ENCODE measurements around the gene RTKN2. TPM values are rescaled to one million over a fixed set of nuclear protein-coding genes. Genes with fewer than 3 reads are reported as not detected.

RTKN2 gene
- total and polyA plus RNA-seq, 2 of the 4 experiments (the other 2 are of a cell fraction): 0.75 to 0.90 TPM

DNA sequence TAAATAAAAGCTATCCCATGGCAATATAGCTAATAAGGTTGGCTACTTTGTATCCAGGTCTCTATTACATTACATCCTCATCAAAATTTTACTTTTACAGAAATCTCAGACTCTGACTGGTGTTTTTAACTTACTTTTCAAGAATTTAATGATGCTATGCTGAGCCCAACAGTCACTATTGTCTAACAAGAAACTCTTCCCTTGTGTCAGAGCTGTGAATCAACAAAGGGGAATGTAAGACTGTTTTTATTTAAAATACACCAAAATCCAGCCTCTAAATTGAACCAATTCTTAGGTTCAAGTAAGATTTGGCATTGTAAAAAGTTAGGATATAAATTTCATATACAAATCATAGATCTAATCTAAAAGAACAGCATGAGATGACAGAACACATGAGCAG lies 7.0 kb downstream of the RTKN2 start:
- ATAC-seq (ENCODE audit: low read depth) (peak; percentile 38), DNase-seq (peak; percentile 63)
- no peak overlapping the region for H3K27ac ChIP-seq (ENCODE audit: insufficient read depth, low read length)
- H2BK120ac ChIP-seq (ENCODE audit: low read depth, low read length): no peak overlapping the region
- no peak overlapping the region for H2BK15ac ChIP-seq (ENCODE audit: low read depth, low read length)
- no peak overlapping the region for H2BK5ac ChIP-seq (ENCODE audit: low read depth, low read length, poor library complexity, severe bottlenecking)
- no peak overlapping the region for H3K4me3 ChIP-seq (ENCODE audit: insufficient read depth, low read depth, low read length)
- no peak overlapping the region for H3K14ac ChIP-seq (replicated peaks; ENCODE audit: low read depth, low read length)
- H4K8ac ChIP-seq (ENCODE audit: low read depth in 2 of 2, low read length in 2 of 2): no peak overlapping the region
- dilution Hi-C loops (cut with HindIII; ENCODE audit: low sequenced_read_pairs, unreplicated experiment) (no loop called here), in situ Hi-C loops (cut with MboI; ENCODE audit: low sequenced_read_pairs) (loop anchor here (25.0 kb wide), 1 partner anchor 551 kb away; the partner anchor contains the start of genes ADO and EGR2), intact Hi-C loops (cut with micrococcal nuclease) (loop anchor here (10.0 kb wide), 1 partner anchor 1457 kb away; no protein-coding TSS in a partner anchor)
- POLR2A ChIA-PET (ENCODE audit: unreplicated experiment): no interaction called here
- H2AK5ac ChIP-seq (ENCODE audit: low read depth, low read length): no peak overlapping the region
- no peak overlapping the region for H3K4me2 ChIP-seq (ENCODE audit: low read depth, low read length)
- no peaks in the 10 kb centered on the region for H3K9me1 ChIP-seq (ENCODE audit: insufficient read depth, low read length)
- peaks cover 3% of the 10 kb centered on the region; the same call in 1 of the 2 replicates for H3K4me1 ChIP-seq (ENCODE audit: control insufficient read depth, insufficient read depth, low read length)
- H3K4ac ChIP-seq (ENCODE audit: low read depth, low read length): no peak overlapping the region
- BruUV-seq (replicated peaks): no TSS peak
- H3K18ac ChIP-seq (ENCODE audit: low read depth, low read length): no peak overlapping the region
- TF ChIP-seq MAZ (IDR thresholded peaks at IDR 0.05; ENCODE audit: borderline replicate concordance, low read depth, low read length) (no peak), MXI1 (IDR thresholded peaks at IDR 0.05; ENCODE audit: borderline replicate concordance, low read depth, low read length) (no peak), FOS (IDR thresholded peaks at IDR 0.05; ENCODE audit: low read depth, low read length) (no peak), CHD1 (IDR thresholded peaks at IDR 0.05; ENCODE audit: low read depth, low read length) (no peak), MAFK (IDR thresholded peaks at IDR 0.05; ENCODE audit: low read depth, low read length) (no peak), NFE2L2 (IDR thresholded peaks at IDR 0.05; ENCODE audit: low read depth, low read length) (no peak), BHLHE40 (IDR thresholded peaks at IDR 0.05; ENCODE audit: low read depth, low read length) (no peak), RFX5 (IDR thresholded peaks at IDR 0.05; ENCODE audit: low read depth, low read length) (no peak), RCOR1 (IDR thresholded peaks at IDR 0.05; ENCODE audit: insufficient replicate concordance, low read length) (no peak), POLR2A (IDR thresholded peaks at IDR 0.05; ENCODE audit: low read depth, low read length) (no peak), CEBPB (IDR thresholded peaks at IDR 0.05; ENCODE audit: low read depth, low read length) (no peak), SMC3 (IDR thresholded peaks at IDR 0.05; ENCODE audit: low read depth, low read length) (no peak), RAD21 (IDR thresholded peaks at IDR 0.05; ENCODE audit: low read length) (no peak)
- TF ChIP-seq, protein P1, sequence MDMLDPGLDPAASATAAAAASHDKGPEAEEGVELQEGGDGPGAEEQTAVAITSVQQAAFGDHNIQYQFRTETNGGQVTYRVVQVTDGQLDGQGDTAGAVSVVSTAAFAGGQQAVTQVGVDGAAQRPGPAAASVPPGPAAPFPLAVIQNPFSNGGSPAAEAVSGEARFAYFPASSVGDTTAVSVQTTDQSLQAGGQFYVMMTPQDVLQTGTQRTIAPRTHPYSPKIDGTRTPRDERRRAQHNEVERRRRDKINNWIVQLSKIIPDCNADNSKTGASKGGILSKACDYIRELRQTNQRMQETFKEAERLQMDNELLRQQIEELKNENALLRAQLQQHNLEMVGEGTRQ (IDR thresholded peaks at IDR 0.05; ENCODE audit: low read depth, low read length): no peak
- TF ChIP-seq, protein P2, sequence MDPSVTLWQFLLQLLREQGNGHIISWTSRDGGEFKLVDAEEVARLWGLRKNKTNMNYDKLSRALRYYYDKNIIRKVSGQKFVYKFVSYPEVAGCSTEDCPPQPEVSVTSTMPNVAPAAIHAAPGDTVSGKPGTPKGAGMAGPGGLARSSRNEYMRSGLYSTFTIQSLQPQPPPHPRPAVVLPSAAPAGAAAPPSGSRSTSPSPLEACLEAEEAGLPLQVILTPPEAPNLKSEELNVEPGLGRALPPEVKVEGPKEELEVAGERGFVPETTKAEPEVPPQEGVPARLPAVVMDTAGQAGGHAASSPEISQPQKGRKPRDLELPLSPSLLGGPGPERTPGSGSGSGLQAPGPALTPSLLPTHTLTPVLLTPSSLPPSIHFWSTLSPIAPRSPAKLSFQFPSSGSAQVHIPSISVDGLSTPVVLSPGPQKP (IDR thresholded peaks at IDR 0.05; ENCODE audit: borderline replicate concordance, low read depth, low read length): no peak
- TF ChIP-seq, protein P3, sequence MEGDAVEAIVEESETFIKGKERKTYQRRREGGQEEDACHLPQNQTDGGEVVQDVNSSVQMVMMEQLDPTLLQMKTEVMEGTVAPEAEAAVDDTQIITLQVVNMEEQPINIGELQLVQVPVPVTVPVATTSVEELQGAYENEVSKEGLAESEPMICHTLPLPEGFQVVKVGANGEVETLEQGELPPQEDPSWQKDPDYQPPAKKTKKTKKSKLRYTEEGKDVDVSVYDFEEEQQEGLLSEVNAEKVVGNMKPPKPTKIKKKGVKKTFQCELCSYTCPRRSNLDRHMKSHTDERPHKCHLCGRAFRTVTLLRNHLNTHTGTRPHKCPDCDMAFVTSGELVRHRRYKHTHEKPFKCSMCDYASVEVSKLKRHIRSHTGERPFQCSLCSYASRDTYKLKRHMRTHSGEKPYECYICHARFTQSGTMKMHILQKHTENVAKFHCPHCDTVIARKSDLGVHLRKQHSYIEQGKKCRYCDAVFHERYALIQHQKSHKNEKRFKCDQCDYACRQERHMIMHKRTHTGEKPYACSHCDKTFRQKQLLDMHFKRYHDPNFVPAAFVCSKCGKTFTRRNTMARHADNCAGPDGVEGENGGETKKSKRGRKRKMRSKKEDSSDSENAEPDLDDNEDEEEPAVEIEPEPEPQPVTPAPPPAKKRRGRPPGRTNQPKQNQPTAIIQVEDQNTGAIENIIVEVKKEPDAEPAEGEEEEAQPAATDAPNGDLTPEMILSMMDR (conservative IDR thresholded peaks at IDR 0.05; ENCODE audit: low read depth, low read length): no peak
- no peaks in the 10 kb centered on the region for H3K9me3 ChIP-seq (ENCODE audit: control insufficient read depth, insufficient read depth, low read length)
- CTCF ChIA-PET: no interaction called here
- H3K36me3 ChIP-seq (ENCODE audit: control insufficient read depth, insufficient read depth, low read length): no peaks in the 10 kb centered on the region; the same call in 1 of the 2 replicates
- H3K23ac ChIP-seq (ENCODE audit: low read depth, low read length): no peak overlapping the region
- H4K91ac ChIP-seq (ENCODE audit: insufficient read depth, low read depth, low read length): no peak overlapping the region
- no peak overlapping the region for H3K9ac ChIP-seq (ENCODE audit: low read depth, low read length)
- H3K56ac ChIP-seq (ENCODE audit: extremely low read depth, insufficient read depth, low read length): no peak overlapping the region
- peaks cover 0 to 10% of the 10 kb centered on the region in 2 experiments; a peak in 2 of 4 replicates for H3K79me1 ChIP-seq (ENCODE audit: low read depth in 1 of 2, low read length in 2 of 2)
- no peaks in the 10 kb centered on the region for H3K27me3 ChIP-seq (ENCODE audit: control insufficient read depth, insufficient read depth, low read length)
- H2AK9ac ChIP-seq (replicated peaks; ENCODE audit: low read depth, low read length, poor library complexity): no peak overlapping the region
- H2AFZ ChIP-seq (replicated peaks; ENCODE audit: low read length, poor library complexity): no peak overlapping the region
- H4K20me1 ChIP-seq (ENCODE audit: insufficient read depth, low read length): no peaks in the 10 kb centered on the region
- no peak overlapping the region for H2BK20ac ChIP-seq (ENCODE audit: low read depth, low read length)
- no peak overlapping the region for H4K5ac ChIP-seq (ENCODE audit: low read depth, low read length)

All from IMR-90 (cell line).